Measurements from ENCODE around the gene ZFAND3. TPM values are rescaled to one million over a fixed set of nuclear protein-coding genes. Genes with fewer than 3 reads are reported as not detected.

The ZFAND3 gene
- total and polyA plus RNA-seq, 2 donors: 25.4 to 68.9 TPM

DNA sequence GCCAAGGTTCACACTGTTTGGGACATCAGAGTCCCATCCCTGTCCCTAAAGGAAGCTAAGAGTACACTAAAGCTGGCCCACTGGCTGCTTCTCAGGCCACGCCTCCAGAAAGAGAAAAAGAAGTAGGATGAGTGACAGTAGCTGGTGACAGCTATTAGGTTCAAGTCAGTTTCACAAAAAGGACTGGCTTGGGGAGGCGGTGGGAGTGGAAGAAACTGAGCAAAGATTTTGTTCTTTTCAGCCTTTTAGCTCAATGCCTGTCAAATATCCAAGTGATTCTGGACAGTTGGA lies 374.7 kb downstream of the ZFAND3 start:
- Histone ChIP-seq H3K27ac (ENCODE audit: low read depth) (no peak overlapping the region), H3K4me1 (ENCODE audit: insufficient read depth) (no peaks in the 10 kb centered on the region), H3K4me3 (ENCODE audit: low read depth, low read length) (no peak overlapping the region), H3K36me3 (ENCODE audit: insufficient read depth) (no peaks in the 10 kb centered on the region)
- no peak for DNase-seq (ENCODE audit: extremely low spot score)
- WGBS: 97% methylated on average over 2 of the region's 2 CpGs

DNA sequence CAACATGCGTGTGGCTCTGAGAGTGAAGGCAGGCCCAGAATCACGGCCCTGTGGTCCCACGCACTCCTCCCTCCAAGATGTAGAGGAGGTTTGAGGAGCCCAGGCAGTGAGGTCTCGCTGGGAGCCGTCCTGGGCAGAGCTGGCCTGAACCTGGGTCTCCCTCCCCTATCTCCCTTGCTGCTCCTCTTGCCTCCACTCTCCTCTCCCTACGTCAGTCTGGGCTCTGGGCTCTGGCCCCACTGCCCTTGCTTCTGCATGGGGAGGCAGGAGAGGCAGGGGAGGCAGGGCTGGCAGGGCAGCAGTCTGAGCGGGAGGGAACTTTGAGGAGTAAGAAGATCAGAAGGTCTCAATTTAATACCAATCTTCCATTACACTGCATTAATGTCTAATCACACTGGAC lies 375.1 kb downstream of the ZFAND3 start:
- no peaks in the 10 kb centered on the region for H3K4me1 ChIP-seq (ENCODE audit: insufficient read depth)
- DNase-seq (ENCODE audit: extremely low spot score): no peak
- H3K36me3 ChIP-seq (ENCODE audit: insufficient read depth): no peaks in the 10 kb centered on the region
- no peak overlapping the region for H3K27ac ChIP-seq (ENCODE audit: low read depth)
- 94% methylated on average over 7 of the region's 7 CpGs for WGBS
- no peak overlapping the region for H3K4me3 ChIP-seq (ENCODE audit: low read depth, low read length)

DNA sequence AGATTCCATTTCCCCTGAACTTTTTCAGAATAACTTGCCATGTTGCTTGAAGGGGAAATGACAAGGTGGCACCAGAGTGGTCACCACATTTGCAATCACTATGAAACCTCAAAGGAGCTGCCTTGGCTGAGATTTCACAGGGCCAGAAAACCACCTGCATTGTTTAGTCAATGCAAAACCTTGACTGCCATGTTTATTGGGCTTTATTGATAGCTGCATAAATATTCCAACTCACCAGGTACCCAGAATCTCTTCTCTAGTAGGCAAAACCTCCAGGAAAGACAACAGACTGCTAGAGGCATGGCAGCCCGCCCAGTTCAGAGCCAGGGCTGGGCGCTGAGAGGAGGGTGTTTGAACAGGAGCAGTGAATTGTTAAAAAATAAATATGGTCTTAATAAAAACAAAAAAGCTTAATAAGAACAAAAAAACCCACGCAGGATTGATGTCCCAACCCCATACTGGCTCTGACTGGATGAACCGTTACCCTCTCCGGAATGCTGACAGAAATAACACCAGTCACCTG lies 375.6 kb downstream of the ZFAND3 start:
- DNase-seq (ENCODE audit: extremely low spot score): no peak
- no peak overlapping the region for H3K4me3 ChIP-seq (ENCODE audit: low read depth, low read length)
- no peaks in the 10 kb centered on the region for H3K4me1 ChIP-seq (ENCODE audit: insufficient read depth)
- H3K27ac ChIP-seq (ENCODE audit: low read depth): no peak overlapping the region
- H3K36me3 ChIP-seq (ENCODE audit: insufficient read depth): no peaks in the 10 kb centered on the region
- WGBS: 96% methylated on average over 5 of the region's 5 CpGs

DNA sequence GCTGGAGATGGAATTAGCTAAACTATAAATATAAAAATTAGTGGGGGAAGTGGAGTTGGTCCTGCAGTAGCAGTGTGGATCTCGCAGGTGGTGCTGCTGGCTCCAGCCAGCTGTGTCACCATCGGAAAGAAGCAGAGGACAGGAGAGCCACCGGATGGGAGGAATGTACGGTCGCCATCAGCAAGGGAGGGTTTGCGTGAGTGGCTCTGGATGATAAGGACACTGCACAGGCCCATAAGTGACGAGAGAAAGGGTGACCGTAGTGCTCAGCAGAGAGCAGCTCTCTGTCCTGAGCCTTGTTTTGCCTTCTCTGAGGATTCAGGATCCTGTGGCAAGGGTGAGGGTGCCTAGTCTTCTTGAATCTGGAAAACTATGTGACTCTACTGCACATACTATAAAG lies 378.7 kb downstream of the ZFAND3 start:
- Histone ChIP-seq H3K27ac (ENCODE audit: low read depth) (no peak overlapping the region), H3K4me1 (ENCODE audit: insufficient read depth) (no peaks in the 10 kb centered on the region), H3K36me3 (ENCODE audit: insufficient read depth) (no peaks in the 10 kb centered on the region), H3K4me3 (ENCODE audit: low read depth, low read length) (no peak overlapping the region)
- 92% methylated on average over 8 of the region's 8 CpGs for WGBS
- no peak for DNase-seq (ENCODE audit: extremely low spot score)

Small RNA genes within 50 kb of the gene (small RNA-seq; reads per million reads assigned to genes)
- gene RN7SL285P: not detected
- gene RNU1-87P: not detected

Other genes starting within 250 kb of the ZFAND3 start
- 3.6 TPM for gene MDGA1, start 121.8 kb upstream of the ZFAND3 start, total RNA-seq
- 3.3 TPM for gene MDGA1, start 121.8 kb upstream of the ZFAND3 start, polyA plus RNA-seq